ENCODE results near the gene CMTM3. TPM values are rescaled to one million over a fixed set of nuclear protein-coding genes. Genes with fewer than 3 reads are reported as not detected.

The CMTM3 gene
- polyA plus RNA-seq, 1 of the 3 experiments (the other 2 are of a cell fraction) = 69.4 TPM

GRCh38 chr16:66652661-66653360, 48.3 kb downstream of the CMTM3 start:
- no peaks in the 10 kb centered on the region for H3K9me3 ChIP-seq
- H3K27ac ChIP-seq (ENCODE audit: low read depth in 2 of 2, low read length in 1 of 2) = no peak overlapping the region
- no peaks in the 10 kb centered on the region for H3F3A ChIP-seq (replicated peaks; ENCODE audit: insufficient read depth)
- no peak overlapping the region for H3K9ac ChIP-seq
- peaks cover 27% of the 10 kb centered on the region; the same call in 1 of the 2 replicates for H3K79me2 ChIP-seq (ENCODE audit: insufficient read depth)
- no peak overlapping the region for H2AFZ ChIP-seq (ENCODE audit: low read depth)
- POLR2A ChIA-PET = no interaction called here
- no peak overlapping the region for H3K4me2 ChIP-seq
- no peaks in the 10 kb centered on the region for H4K20me1 ChIP-seq (ENCODE audit: insufficient read depth)
- no peak for TF ChIP-seq FOXM1 (IDR thresholded peaks at IDR 0.05; ENCODE audit: low read depth)
- TF ChIP-seq NFIC (IDR thresholded peaks at IDR 0.05; ENCODE audit: borderline replicate concordance) = no peak
- no peak for TF ChIP-seq ZBTB33 (IDR thresholded peaks at IDR 0.05; ENCODE audit: borderline replicate concordance, low read depth)
- 87% methylated on average over 6 of the region's 7 CpGs for WGBS (ENCODE audit: low lambda C conversion rate)
- DNase-seq = no peak
- H3K27me3 ChIP-seq (ENCODE audit: insufficient read depth) = no peaks in the 10 kb centered on the region
- CTCF ChIA-PET = interaction anchor here (0.6 to 0.9 kb wide), 3 partner anchors 9 to 33 kb away, joined by 3 read pairs; no protein-coding TSS in a partner anchor
- H3K4me3 ChIP-seq (ENCODE audit: low read depth in 2 of 2, low read length in 1 of 2) = no peak overlapping the region
- peaks cover 4 to 6% of the 10 kb centered on the region in 2 experiments; a peak in 2 of 4 replicates for H3K4me1 ChIP-seq (ENCODE audit: control insufficient read depth in 1 of 2, insufficient read depth in 2 of 2, low read depth in 1 of 2, low read length in 1 of 2)
- no peaks in the 10 kb centered on the region for H3K9me2 ChIP-seq
- no peaks in the 10 kb centered on the region for H3K36me3 ChIP-seq (replicated peaks in 1 of 2; ENCODE audit: control insufficient read depth in 1 of 2, insufficient read depth in 2 of 2, low read length in 1 of 2)

GRCh38 chr16:66653581-66654350, 49.3 kb downstream of the CMTM3 start:
- Histone ChIP-seq H3K79me2 (ENCODE audit: insufficient read depth) (peaks cover 32% of the 10 kb centered on the region; the same call in 1 of the 2 replicates), H3K4me3 (ENCODE audit: low read depth in 2 of 2, low read length in 1 of 2) (no peak overlapping the region), H3K9me2 (no peaks in the 10 kb centered on the region), H3K27me3 (ENCODE audit: insufficient read depth) (no peaks in the 10 kb centered on the region), H3K36me3 (replicated peaks in 1 of 2; ENCODE audit: control insufficient read depth in 1 of 2, insufficient read depth in 2 of 2, low read length in 1 of 2) (no peaks in the 10 kb centered on the region), H3K4me1 (ENCODE audit: control insufficient read depth in 1 of 2, insufficient read depth in 2 of 2, low read depth in 1 of 2, low read length in 1 of 2) (peaks cover 4 to 6% of the 10 kb centered on the region in 2 experiments; a peak in 2 of 4 replicates), H3K27ac (ENCODE audit: low read depth in 2 of 2, low read length in 1 of 2) (no peak overlapping the region), H2AFZ (ENCODE audit: low read depth) (no peak overlapping the region), H3F3A (replicated peaks; ENCODE audit: insufficient read depth) (no peaks in the 10 kb centered on the region), H3K9me3 (no peaks in the 10 kb centered on the region), H3K9ac (no peak overlapping the region), H4K20me1 (ENCODE audit: insufficient read depth) (no peaks in the 10 kb centered on the region), H3K4me2 (no peak overlapping the region)
- ChIA-PET POLR2A (no interaction called here), CTCF (no interaction called here)
- 98% methylated on average over 6 of the region's 6 CpGs for WGBS (ENCODE audit: low lambda C conversion rate)
- no peak for DNase-seq
- no peak for TF ChIP-seq USF2 (IDR thresholded peaks at IDR 0.05; ENCODE audit: borderline replicate concordance, low read depth, low read length)
- no peak for TF ChIP-seq RFX5 (IDR thresholded peaks at IDR 0.05; ENCODE audit: low read length)
- TF ChIP-seq RAD21 (IDR thresholded peaks at IDR 0.05; ENCODE audit: low read length) = no peak
- TF ChIP-seq FOSL2 (IDR thresholded peaks at IDR 0.05; ENCODE audit: borderline replicate concordance, low read depth) = no peak
- TF ChIP-seq NRF1 (IDR thresholded peaks at IDR 0.05; ENCODE audit: low read depth, low read length) = no peak
- no peak for TF ChIP-seq YY1 (IDR thresholded peaks at IDR 0.05; ENCODE audit: low read depth)
- TF ChIP-seq IRF3 (IDR thresholded peaks at IDR 0.05; ENCODE audit: low read depth, low read length) = no peak

All from SK-N-SH (cell line).